Activated naive CD4-positive, alpha-beta T cell treated with anti-CD3 and anti-CD28 coated beads for 36 hours (primary cell): ENCODE results near the gene CDK19. TPM values are rescaled to one million over a fixed set of nuclear protein-coding genes. Genes with fewer than 3 reads are reported as not detected.

ENCODE experiments used
- CTCF ChIA-PET: fragments of 350-600 bp; sonication (Branson Sonifier 250); formaldehyde crosslinking; loops from one replicate; lab custom pipeline; 2021; ENCODE audit warnings: antibody characterized with exemption; lab: Charles Lee
- DNase-seq: peaks from one replicate; pipeline ENCODE4 v3.0.0-alpha.2; 2020
- H3K27ac Mint-ChIP-seq: one replicate; pipeline ENCODE4 v1.8.0; 2021; ENCODE audit warnings: mild to moderate bottlenecking, mixed read lengths
- H3K27me3 Mint-ChIP-seq: one replicate; pipeline ENCODE4 v1.8.0; 2021; ENCODE audit warnings: low read depth, mixed read lengths
- H3K36me3 Mint-ChIP-seq: one replicate; pipeline ENCODE4 v1.8.0; 2021; ENCODE audit warnings: low read depth, mixed read lengths
- H3K4me1 Mint-ChIP-seq: one replicate; pipeline ENCODE4 v1.8.0; 2021; ENCODE audit warnings: low read depth, mixed read lengths
- H3K4me3 Mint-ChIP-seq: one replicate; pipeline ENCODE4 v1.8.0; 2021; ENCODE audit warnings: mild to moderate bottlenecking, moderate library complexity, mixed read lengths
- H3K9me3 Mint-ChIP-seq: one replicate; pipeline ENCODE4 v1.8.0; 2021; ENCODE audit warnings: mixed read lengths
- intact Hi-C: fragments of 100-400 bp; cut with micrococcal nuclease; formaldehyde crosslinking; loops from one replicate; pipeline ENCODE4 v1.15.1; 2023
- total RNA-seq, 2 experiments: library from RNA; stranded (reverse); gene quantifications; one replicate each; pipeline ENCODE4 v1.2.3, GENCODE V29; 2021

Gene CDK19
- total RNA-seq, 2 experiments from 2014 or later: 11.0 to 11.7 TPM

GRCh38 chr6:110646951-110647910, 168.0 kb downstream of the CDK19 start:
- CTCF ChIA-PET: interaction anchor here (0.6 kb wide), 1 partner anchor 382 kb away, joined by 3 read pairs; no protein-coding TSS in a partner anchor
- Mint-ChIP-seq H3K27me3 (no peaks in the 10 kb centered on the region), H3K27ac (no peak overlapping the region), H3K4me1 (no peaks in the 10 kb centered on the region), H3K36me3 (peaks cover 7% of the 10 kb centered on the region), H3K9me3 (no peaks in the 10 kb centered on the region), H3K4me3 (no peak overlapping the region)
- intact Hi-C loops: no loop called here
- DNase-seq: no peak

- Mint-ChIP-seq H3K36me3 (peaks cover 7% of the 10 kb centered on the region), H3K27ac (no peak overlapping the region), H3K4me1 (no peaks in the 10 kb centered on the region), H3K27me3 (no peaks in the 10 kb centered on the region), H3K4me3 (no peak overlapping the region), H3K9me3 (no peaks in the 10 kb centered on the region)
- no peak for DNase-seq
- intact Hi-C loops: no loop called here
- CTCF ChIA-PET: no interaction called here
These were observed 168.9 kb downstream of the CDK19 start for GRCh38 chr6:110646419-110646698.

GRCh38 chr6:110645685-110646418, 169.4 kb downstream of the CDK19 start:
- Mint-ChIP-seq H3K36me3 (peaks cover 7% of the 10 kb centered on the region), H3K9me3 (no peaks in the 10 kb centered on the region), H3K4me3 (no peak overlapping the region), H3K4me1 (no peaks in the 10 kb centered on the region), H3K27ac (no peak overlapping the region), H3K27me3 (no peaks in the 10 kb centered on the region)
- CTCF ChIA-PET: no interaction called here
- no peak for DNase-seq
- intact Hi-C loops: no loop called here

GRCh38 chr6:110643175-110643574, 172.1 kb downstream of the CDK19 start:
- intact Hi-C loops: no loop called here
- Mint-ChIP-seq H3K27me3 (no peaks in the 10 kb centered on the region), H3K27ac (no peak overlapping the region), H3K9me3 (no peaks in the 10 kb centered on the region), H3K4me1 (no peaks in the 10 kb centered on the region), H3K4me3 (no peak overlapping the region), H3K36me3 (peaks cover 8% of the 10 kb centered on the region)
- CTCF ChIA-PET: interaction anchor here (0.6 kb wide), 1 partner anchor 44 kb away, joined by 3 read pairs; no protein-coding TSS in a partner anchor
- DNase-seq: no peak

- CTCF ChIA-PET: no interaction called here
- H3K4me3 Mint-ChIP-seq: no peak overlapping the region
- DNase-seq: no peak
- H3K36me3 Mint-ChIP-seq: peaks cover 8% of the 10 kb centered on the region
- no peaks in the 10 kb centered on the region for H3K9me3 Mint-ChIP-seq
- no peak overlapping the region for H3K27ac Mint-ChIP-seq
- no peaks in the 10 kb centered on the region for H3K4me1 Mint-ChIP-seq
- H3K27me3 Mint-ChIP-seq: no peaks in the 10 kb centered on the region
- intact Hi-C loops: no loop called here
These were observed 172.6 kb downstream of the CDK19 start for GRCh38 chr6:110642711-110643110.

- intact Hi-C loops: no loop called here
- H3K9me3 Mint-ChIP-seq: no peaks in the 10 kb centered on the region
- H3K27ac Mint-ChIP-seq: no peak overlapping the region
- no peak for DNase-seq
- H3K27me3 Mint-ChIP-seq: no peaks in the 10 kb centered on the region
- H3K4me3 Mint-ChIP-seq: no peak overlapping the region
- H3K36me3 Mint-ChIP-seq: peaks cover 3% of the 10 kb centered on the region
- CTCF ChIA-PET: no interaction called here
- H3K4me1 Mint-ChIP-seq: no peaks in the 10 kb centered on the region
These were observed 178.5 kb downstream of the CDK19 start for GRCh38 chr6:110636781-110637180.

- H3K27ac Mint-ChIP-seq: no peak overlapping the region
- intact Hi-C loops: no loop called here
These were observed 180.2 kb downstream of the CDK19 start for GRCh38 chr6:110635096-110635495.

GRCh38 chr6:110633731-110634213, 181.5 kb downstream of the CDK19 start:
- H3K27me3 Mint-ChIP-seq: no peaks in the 10 kb centered on the region
- H3K27ac Mint-ChIP-seq: no peak overlapping the region
- DNase-seq: no peak
- no peaks in the 10 kb centered on the region for H3K4me1 Mint-ChIP-seq
- H3K4me3 Mint-ChIP-seq: no peak overlapping the region
- H3K36me3 Mint-ChIP-seq: no peaks in the 10 kb centered on the region
- CTCF ChIA-PET: interaction anchor here (0.9 kb wide), 1 partner anchor 21 kb away, joined by 3 read pairs; no protein-coding TSS in a partner anchor
- intact Hi-C loops: no loop called here
- no peaks in the 10 kb centered on the region for H3K9me3 Mint-ChIP-seq

More at GRCh38 chr6:110635096-110635495, 180.2 kb downstream of the CDK19 start:
- DNase-seq: no peak
- CTCF ChIA-PET: interaction anchor here (0.6 kb wide), 1 partner anchor 290 kb away, joined by 3 read pairs; no protein-coding TSS in a partner anchor
- Mint-ChIP-seq H3K4me3 (no peak overlapping the region), H3K36me3 (no peaks in the 10 kb centered on the region), H3K9me3 (no peaks in the 10 kb centered on the region), H3K27me3 (no peaks in the 10 kb centered on the region), H3K4me1 (no peaks in the 10 kb centered on the region)

GRCh38 chr6:110629153-110629552, 186.1 kb downstream of the CDK19 start:
- no peak overlapping the region for H3K27ac Mint-ChIP-seq
- intact Hi-C loops: no loop called here
- H3K9me3 Mint-ChIP-seq: no peaks in the 10 kb centered on the region
- no peak overlapping the region for H3K4me3 Mint-ChIP-seq
- DNase-seq: no peak
- no peaks in the 10 kb centered on the region for H3K27me3 Mint-ChIP-seq
- CTCF ChIA-PET: no interaction called here
- H3K36me3 Mint-ChIP-seq: no peaks in the 10 kb centered on the region
- no peaks in the 10 kb centered on the region for H3K4me1 Mint-ChIP-seq

- intact Hi-C loops: no loop called here
- Mint-ChIP-seq H3K27me3 (no peaks in the 10 kb centered on the region), H3K4me3 (no peak overlapping the region), H3K36me3 (no peaks in the 10 kb centered on the region), H3K27ac (no peak overlapping the region), H3K9me3 (no peaks in the 10 kb centered on the region), H3K4me1 (no peaks in the 10 kb centered on the region)
- CTCF ChIA-PET: no interaction called here
- no peak for DNase-seq
These were observed 186.9 kb downstream of the CDK19 start for GRCh38 chr6:110628330-110628729.

- no peak overlapping the region for H3K27ac Mint-ChIP-seq
- CTCF ChIA-PET: no interaction called here
- no peaks in the 10 kb centered on the region for H3K4me1 Mint-ChIP-seq
These were observed 188.8 kb downstream of the CDK19 start for GRCh38 chr6:110626442-110626841.

GRCh38 chr6:110625883-110626282, 189.4 kb downstream of the CDK19 start:
- CTCF ChIA-PET: no interaction called here
- H3K27me3 Mint-ChIP-seq: no peaks in the 10 kb centered on the region
- no peaks in the 10 kb centered on the region for H3K36me3 Mint-ChIP-seq
- no peak for DNase-seq
- H3K4me1 Mint-ChIP-seq: no peaks in the 10 kb centered on the region
- H3K9me3 Mint-ChIP-seq: no peaks in the 10 kb centered on the region
- no peak overlapping the region for H3K4me3 Mint-ChIP-seq
- intact Hi-C loops: no loop called here
- no peak overlapping the region for H3K27ac Mint-ChIP-seq

More at GRCh38 chr6:110626442-110626841, 188.8 kb downstream of the CDK19 start:
- no peaks in the 10 kb centered on the region for H3K27me3 Mint-ChIP-seq
- no peak for DNase-seq
- H3K4me3 Mint-ChIP-seq: no peak overlapping the region
- no peaks in the 10 kb centered on the region for H3K36me3 Mint-ChIP-seq
- intact Hi-C loops: no loop called here
- H3K9me3 Mint-ChIP-seq: no peaks in the 10 kb centered on the region
